ENCODE data around the gene MYMK. TPM values are rescaled to one million over a fixed set of nuclear protein-coding genes. Genes with fewer than 3 reads are reported as not detected.

Gene MYMK
- total and polyA plus RNA-seq, 7 experiments from 2014 or later: not detected

DNA sequence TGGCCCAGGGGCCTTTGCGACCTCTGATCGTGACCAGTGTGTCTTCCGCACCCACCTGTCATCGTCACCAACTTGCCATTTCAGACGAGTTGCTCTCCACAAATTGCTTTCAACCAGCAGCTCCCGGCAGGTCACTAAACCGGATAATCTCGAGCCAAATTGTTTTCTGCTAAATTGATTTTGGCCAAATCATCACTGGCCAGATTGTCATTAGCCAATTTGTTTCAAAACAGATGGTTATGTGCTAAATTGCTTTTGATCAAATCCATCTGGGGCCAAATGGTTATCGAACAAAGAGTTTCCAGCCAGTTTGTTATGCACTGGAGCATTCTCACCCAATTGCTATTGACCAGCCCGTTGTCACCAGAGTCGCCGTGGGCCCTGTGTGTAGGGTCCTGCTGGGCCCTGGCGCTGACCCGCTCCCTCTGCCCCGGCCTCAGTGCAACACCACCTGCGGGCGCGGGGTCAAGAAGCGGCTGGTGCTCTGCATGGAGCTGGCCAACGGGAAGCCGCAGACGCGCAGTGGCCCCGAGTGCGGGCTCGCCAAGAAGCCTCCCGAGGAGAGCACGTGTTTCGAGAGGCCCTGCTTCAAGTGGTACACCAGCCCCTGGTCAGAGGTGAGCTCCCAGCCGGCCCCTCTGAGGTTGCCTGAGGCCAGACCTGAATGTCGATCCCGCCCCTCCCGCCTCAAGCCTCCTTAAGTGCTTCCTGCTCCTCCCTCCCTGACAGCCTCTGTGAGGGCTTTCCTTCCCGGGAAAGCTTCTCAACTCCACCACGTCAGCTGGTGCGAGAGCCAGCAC lies 45.3 kb upstream of the MYMK start:
- H3K9me3 ChIP-seq (ENCODE audit: control insufficient read depth in 2 of 3, low read length in 3 of 3): no peaks in the 10 kb centered on the region
- no peaks in the 10 kb centered on the region for H3K4me1 Mint-ChIP-seq
- no peak for ATAC-seq
- H3K27ac ChIP-seq (ENCODE audit: low read depth, low read length): no peak overlapping the region
- H3K9me3 Mint-ChIP-seq: no peaks in the 10 kb centered on the region
- no peak overlapping the region for H3K4me3 Mint-ChIP-seq
- ChIA-PET POLR2A (no interaction called here), CTCF (interaction anchor here (0.6 kb wide), 1 partner anchor 12 kb away, joined by 3 read pairs; no protein-coding TSS in a partner anchor)
- DNase-seq: no peak
- H3K36me3 ChIP-seq (ENCODE audit: control insufficient read depth in 2 of 3, insufficient read depth in 3 of 3, low read length in 3 of 3): no peaks in the 10 kb centered on the region
- H3K27ac Mint-ChIP-seq: no peak overlapping the region
- H3K27me3 ChIP-seq (ENCODE audit: control insufficient read depth in 2 of 2, insufficient read depth in 2 of 2, low read length in 2 of 2): no peaks in the 10 kb centered on the region
- no peak overlapping the region for H3K4me3 ChIP-seq (ENCODE audit: low read length)
- no peaks in the 10 kb centered on the region for H3K36me3 Mint-ChIP-seq
- H3K4me1 ChIP-seq (ENCODE audit: control insufficient read depth in 2 of 2, insufficient read depth in 2 of 2, low read length in 2 of 2): no peaks in the 10 kb centered on the region
- no peaks in the 10 kb centered on the region for H3K27me3 Mint-ChIP-seq
- intact Hi-C loops (cut with micrococcal nuclease): no loop called here

DNA sequence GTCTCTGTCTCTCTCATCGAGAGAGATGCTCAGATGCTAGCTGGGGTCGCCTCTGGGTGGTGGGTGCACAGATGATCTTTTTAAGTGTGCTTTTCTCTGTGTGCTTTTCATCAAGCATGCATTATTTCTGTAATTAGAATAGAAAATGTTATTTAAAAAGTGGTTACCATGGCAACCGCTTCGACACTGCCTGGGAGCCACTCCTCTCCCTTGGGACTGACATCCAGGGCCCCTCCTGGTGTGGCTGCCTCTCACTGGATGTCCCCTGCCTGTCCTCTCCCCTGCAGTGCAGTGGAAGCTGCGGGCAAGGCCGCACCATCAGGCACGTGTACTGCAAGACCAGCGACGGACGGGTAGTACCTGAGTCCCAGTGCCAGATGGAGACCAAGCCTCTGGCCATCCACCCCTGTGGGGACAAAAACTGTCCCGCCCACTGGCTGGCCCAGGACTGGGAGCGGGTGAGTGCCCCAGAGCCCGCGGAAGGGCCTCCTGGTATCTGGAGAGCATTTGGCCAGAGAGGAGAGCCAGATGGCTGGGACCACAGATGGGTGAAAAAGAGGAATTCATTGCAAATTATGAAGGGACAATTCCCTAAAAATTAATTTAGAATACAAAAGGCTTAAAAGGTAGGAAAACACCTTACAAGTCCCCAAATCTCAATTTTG lies 44.5 kb upstream of the MYMK start:
- DNase-seq (no peak), ATAC-seq (no peak)
- CTCF ChIA-PET: no interaction called here
- POLR2A ChIA-PET: interaction anchor here (0.7 kb wide), 1 partner anchor 1156 kb away, joined by 3 read pairs; no protein-coding TSS in a partner anchor
- Histone ChIP-seq H3K4me1 (ENCODE audit: control insufficient read depth in 2 of 2, insufficient read depth in 2 of 2, low read length in 2 of 2) (no peaks in the 10 kb centered on the region), H3K36me3 (ENCODE audit: control insufficient read depth in 2 of 3, insufficient read depth in 3 of 3, low read length in 3 of 3) (no peaks in the 10 kb centered on the region), H3K9me3 (ENCODE audit: control insufficient read depth in 2 of 3, low read length in 3 of 3) (no peaks in the 10 kb centered on the region), H3K27me3 (ENCODE audit: control insufficient read depth in 2 of 2, insufficient read depth in 2 of 2, low read length in 2 of 2) (no peaks in the 10 kb centered on the region), H3K27ac (ENCODE audit: low read depth, low read length) (no peak overlapping the region), H3K4me3 (ENCODE audit: low read length) (no peak overlapping the region)
- Mint-ChIP-seq H3K27ac (peak overlapping the region in 1 of 9 donors; percentile 65), H3K27me3 (no peaks in the 10 kb centered on the region), H3K36me3 (no peaks in the 10 kb centered on the region), H3K9me3 (no peaks in the 10 kb centered on the region), H3K4me3 (no peak overlapping the region), H3K4me1 (no peaks in the 10 kb centered on the region)
- intact Hi-C loops (cut with micrococcal nuclease): no loop called here

DNA sequence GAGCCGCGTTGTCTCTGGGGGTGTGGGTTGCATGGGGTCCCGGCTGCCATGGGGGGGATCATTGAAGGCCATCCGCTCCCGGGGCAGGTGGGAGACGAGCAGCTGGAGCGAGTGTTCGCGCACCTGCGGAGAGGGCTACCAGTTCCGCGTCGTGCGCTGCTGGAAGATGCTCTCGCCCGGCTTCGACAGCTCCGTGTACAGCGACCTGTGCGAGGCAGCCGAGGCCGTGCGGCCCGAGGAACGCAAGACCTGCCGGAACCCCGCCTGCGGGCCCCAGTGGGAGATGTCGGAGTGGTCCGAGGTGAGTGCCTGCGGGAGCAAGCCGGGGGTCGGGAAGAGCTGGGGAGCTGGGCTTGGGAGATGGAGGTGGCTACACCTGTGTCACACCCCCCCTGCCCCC lies 43.4 kb upstream of the MYMK start:
- POLR2A ChIA-PET: no interaction called here
- CTCF ChIA-PET: no interaction called here
- Histone ChIP-seq H3K4me1 (ENCODE audit: control insufficient read depth in 2 of 2, insufficient read depth in 2 of 2, low read length in 2 of 2) (peaks cover 0 to 3% of the 10 kb centered on the region in 2 donors), H3K36me3 (ENCODE audit: control insufficient read depth in 2 of 3, insufficient read depth in 3 of 3, low read length in 3 of 3) (no peaks in the 10 kb centered on the region), H3K27me3 (ENCODE audit: control insufficient read depth in 2 of 2, insufficient read depth in 2 of 2, low read length in 2 of 2) (no peaks in the 10 kb centered on the region), H3K27ac (ENCODE audit: low read depth, low read length) (no peak overlapping the region), H3K9me3 (ENCODE audit: control insufficient read depth in 2 of 3, low read length in 3 of 3) (no peaks in the 10 kb centered on the region), H3K4me3 (ENCODE audit: low read length) (no peak overlapping the region)
- Mint-ChIP-seq H3K27me3 (peaks cover 0 to 3% (median 0%) of the 10 kb centered on the region in 5 donors), H3K9me3 (no peaks in the 10 kb centered on the region), H3K4me1 (peaks cover 0 to 5% (median 4%) of the 10 kb centered on the region in 7 donors), H3K27ac (no peak overlapping the region), H3K4me3 (no peak overlapping the region), H3K36me3 (no peaks in the 10 kb centered on the region)
- ATAC-seq (no peak), DNase-seq (no peak)
- intact Hi-C loops (cut with micrococcal nuclease): no loop called here

DNA sequence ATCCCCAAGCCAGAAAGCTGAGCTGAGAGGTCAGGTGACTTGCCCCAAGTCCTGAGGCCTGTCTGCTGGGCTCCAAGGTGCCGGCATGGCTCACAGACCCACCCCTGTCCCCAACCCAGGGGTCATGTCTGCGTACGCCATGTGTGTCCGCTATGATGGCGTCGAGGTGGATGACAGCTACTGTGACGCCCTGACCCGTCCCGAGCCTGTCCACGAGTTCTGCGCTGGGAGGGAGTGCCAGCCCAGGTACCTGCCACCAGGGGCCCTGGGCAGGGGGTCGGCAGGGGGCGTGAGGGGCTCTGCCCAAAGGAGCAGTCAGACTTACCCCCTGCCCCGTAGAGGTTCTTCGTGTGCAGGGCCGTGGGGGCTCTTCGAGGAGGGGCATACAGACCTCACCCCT lies 42.1 kb upstream of the MYMK start:
- H3K4me1 ChIP-seq (ENCODE audit: control insufficient read depth in 2 of 2, insufficient read depth in 2 of 2, low read length in 2 of 2): peaks cover 0 to 7% of the 10 kb centered on the region in 2 donors
- Mint-ChIP-seq H3K9me3 (no peaks in the 10 kb centered on the region), H3K27ac (no peak overlapping the region), H3K36me3 (no peaks in the 10 kb centered on the region), H3K4me3 (no peak overlapping the region), H3K4me1 (peaks cover 0 to 8% (median 5%) of the 10 kb centered on the region in 7 donors), H3K27me3 (peaks cover 0 to 3% (median 0%) of the 10 kb centered on the region in 5 donors)
- intact Hi-C loops (cut with micrococcal nuclease): no loop called here
- DNase-seq: no peak
- ChIA-PET POLR2A (no interaction called here), CTCF (no interaction called here)
- ATAC-seq: no peak
- no peaks in the 10 kb centered on the region for H3K9me3 ChIP-seq (ENCODE audit: control insufficient read depth in 2 of 3, low read length in 3 of 3)
- H3K36me3 ChIP-seq (ENCODE audit: control insufficient read depth in 2 of 3, insufficient read depth in 3 of 3, low read length in 3 of 3): no peaks in the 10 kb centered on the region
- no peak overlapping the region for H3K27ac ChIP-seq (ENCODE audit: low read depth, low read length)
- H3K4me3 ChIP-seq (ENCODE audit: low read length): no peak overlapping the region
- H3K27me3 ChIP-seq (ENCODE audit: control insufficient read depth in 2 of 2, insufficient read depth in 2 of 2, low read length in 2 of 2): no peaks in the 10 kb centered on the region

DNA sequence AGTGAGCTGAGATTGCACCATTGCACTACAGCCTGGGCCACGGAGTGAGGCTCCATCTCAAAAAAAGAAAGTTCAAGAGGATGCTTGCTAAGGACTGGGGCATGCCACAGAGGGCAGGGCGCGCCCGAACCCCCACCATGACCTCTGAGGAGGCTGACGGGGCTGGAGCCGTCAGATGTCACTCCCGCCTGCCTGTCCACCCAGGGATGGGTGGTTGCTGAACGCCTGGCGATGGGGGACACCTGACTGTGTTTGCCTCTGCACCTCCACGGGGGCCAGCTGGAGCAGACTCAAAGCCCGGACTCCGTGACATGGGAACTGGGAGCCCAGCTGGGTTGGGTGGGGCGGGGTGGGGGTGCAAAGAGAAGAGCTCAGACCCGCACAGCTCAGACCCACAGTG lies 41.6 kb upstream of the MYMK start:
- Histone ChIP-seq H3K4me1 (ENCODE audit: control insufficient read depth in 2 of 2, insufficient read depth in 2 of 2, low read length in 2 of 2) (peaks cover 0 to 7% of the 10 kb centered on the region in 2 donors), H3K9me3 (ENCODE audit: control insufficient read depth in 2 of 3, low read length in 3 of 3) (no peaks in the 10 kb centered on the region), H3K36me3 (ENCODE audit: control insufficient read depth in 2 of 3, insufficient read depth in 3 of 3, low read length in 3 of 3) (no peaks in the 10 kb centered on the region), H3K27ac (ENCODE audit: low read depth, low read length) (no peak overlapping the region), H3K27me3 (ENCODE audit: control insufficient read depth in 2 of 2, insufficient read depth in 2 of 2, low read length in 2 of 2) (no peaks in the 10 kb centered on the region), H3K4me3 (ENCODE audit: low read length) (no peak overlapping the region)
- peaks cover 0 to 12% (median 5%) of the 10 kb centered on the region in 7 donors for H3K4me1 Mint-ChIP-seq
- POLR2A ChIA-PET: interaction anchor here (0.7 kb wide), 1 partner anchor 98 kb away, joined by 3 read pairs; no protein-coding TSS in a partner anchor
- ATAC-seq (no peak), DNase-seq (no peak)
- H3K27ac Mint-ChIP-seq: no peak overlapping the region
- intact Hi-C loops (cut with micrococcal nuclease): no loop called here
- H3K4me3 Mint-ChIP-seq: no peak overlapping the region
- H3K36me3 Mint-ChIP-seq: no peaks in the 10 kb centered on the region
- CTCF ChIA-PET: no interaction called here
- no peaks in the 10 kb centered on the region for H3K9me3 Mint-ChIP-seq
- peaks cover 0 to 3% (median 0%) of the 10 kb centered on the region in 5 donors for H3K27me3 Mint-ChIP-seq

DNA sequence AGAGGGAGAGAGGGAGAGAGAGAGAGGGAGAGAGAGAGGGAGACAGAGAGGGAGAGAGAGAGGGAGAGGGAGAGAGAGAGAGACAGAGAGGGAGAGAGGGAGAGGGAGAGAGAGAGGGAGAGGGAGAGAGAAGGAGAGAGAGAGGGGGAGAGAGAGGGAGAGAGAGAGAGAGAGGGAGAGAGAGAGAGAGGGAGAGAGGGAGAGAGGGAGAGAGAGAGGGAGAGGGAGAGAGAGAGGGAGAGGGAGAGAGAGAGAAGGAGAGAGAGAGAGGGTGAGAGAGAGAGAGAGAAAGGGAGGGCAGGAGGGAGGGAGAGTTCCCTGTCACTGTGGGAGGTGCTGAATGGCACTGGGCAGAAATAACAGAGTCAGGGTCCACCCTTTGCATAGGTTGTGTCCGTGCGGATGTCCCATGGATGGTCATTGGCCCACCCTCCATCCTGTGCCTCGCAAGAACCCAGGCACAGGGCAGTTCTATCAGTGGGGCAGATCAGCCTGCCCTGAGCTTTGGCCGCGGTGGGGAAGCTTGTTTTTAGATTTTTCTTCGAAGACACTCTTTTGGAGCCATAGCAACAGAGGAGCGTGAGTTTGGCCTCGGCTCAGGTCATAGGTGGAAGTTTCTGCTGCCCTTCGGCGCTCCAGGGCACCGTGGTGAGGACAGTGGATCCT lies 39.8 kb upstream of the MYMK start:
- ChIA-PET CTCF (no interaction called here), POLR2A (no interaction called here)
- DNase-seq (no peak), ATAC-seq (no peak)
- H3K4me1 ChIP-seq (ENCODE audit: control insufficient read depth in 2 of 2, insufficient read depth in 2 of 2, low read length in 2 of 2): peaks cover 0 to 7% of the 10 kb centered on the region in 2 donors
- no peak overlapping the region for H3K27ac ChIP-seq (ENCODE audit: low read depth, low read length)
- Mint-ChIP-seq H3K4me3 (no peak overlapping the region), H3K36me3 (peaks cover 0 to 4% (median 0%) of the 10 kb centered on the region in 5 donors), H3K4me1 (peaks cover 0 to 12% (median 5%) of the 10 kb centered on the region in 7 donors), H3K9me3 (no peaks in the 10 kb centered on the region), H3K27ac (no peak overlapping the region), H3K27me3 (peaks cover 0 to 3% (median 0%) of the 10 kb centered on the region in 5 donors)
- intact Hi-C loops (cut with micrococcal nuclease): no loop called here
- no peaks in the 10 kb centered on the region for H3K27me3 ChIP-seq (ENCODE audit: control insufficient read depth in 2 of 2, insufficient read depth in 2 of 2, low read length in 2 of 2)
- no peaks in the 10 kb centered on the region for H3K9me3 ChIP-seq (ENCODE audit: control insufficient read depth in 2 of 3, low read length in 3 of 3)
- no peak overlapping the region for H3K4me3 ChIP-seq (ENCODE audit: low read length)
- H3K36me3 ChIP-seq (ENCODE audit: control insufficient read depth in 2 of 3, insufficient read depth in 3 of 3, low read length in 3 of 3): no peaks in the 10 kb centered on the region
